ENCODE data around the gene JAK3.

DNA sequence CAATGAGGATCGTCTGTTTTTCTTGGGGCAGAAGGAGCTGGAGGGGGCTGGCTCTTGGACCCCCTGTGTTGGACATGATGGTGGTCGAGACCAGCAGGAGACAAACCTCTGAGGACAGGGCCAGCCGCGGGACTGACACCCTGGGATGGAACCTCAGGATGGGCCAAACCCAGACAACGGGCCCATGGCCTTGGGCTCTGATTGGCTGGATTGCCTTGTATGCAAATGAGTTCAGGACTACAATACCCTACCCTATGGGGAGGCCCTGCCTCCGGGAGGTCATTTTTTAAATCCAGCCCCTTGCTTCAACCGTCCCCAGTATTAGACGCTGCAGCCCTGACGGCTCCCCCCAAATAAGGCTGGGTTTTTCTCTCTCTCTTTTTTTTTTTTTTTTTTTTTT is 46.0 kb upstream of the JAK3 start:
- TF ChIP-seq, protein P1, sequence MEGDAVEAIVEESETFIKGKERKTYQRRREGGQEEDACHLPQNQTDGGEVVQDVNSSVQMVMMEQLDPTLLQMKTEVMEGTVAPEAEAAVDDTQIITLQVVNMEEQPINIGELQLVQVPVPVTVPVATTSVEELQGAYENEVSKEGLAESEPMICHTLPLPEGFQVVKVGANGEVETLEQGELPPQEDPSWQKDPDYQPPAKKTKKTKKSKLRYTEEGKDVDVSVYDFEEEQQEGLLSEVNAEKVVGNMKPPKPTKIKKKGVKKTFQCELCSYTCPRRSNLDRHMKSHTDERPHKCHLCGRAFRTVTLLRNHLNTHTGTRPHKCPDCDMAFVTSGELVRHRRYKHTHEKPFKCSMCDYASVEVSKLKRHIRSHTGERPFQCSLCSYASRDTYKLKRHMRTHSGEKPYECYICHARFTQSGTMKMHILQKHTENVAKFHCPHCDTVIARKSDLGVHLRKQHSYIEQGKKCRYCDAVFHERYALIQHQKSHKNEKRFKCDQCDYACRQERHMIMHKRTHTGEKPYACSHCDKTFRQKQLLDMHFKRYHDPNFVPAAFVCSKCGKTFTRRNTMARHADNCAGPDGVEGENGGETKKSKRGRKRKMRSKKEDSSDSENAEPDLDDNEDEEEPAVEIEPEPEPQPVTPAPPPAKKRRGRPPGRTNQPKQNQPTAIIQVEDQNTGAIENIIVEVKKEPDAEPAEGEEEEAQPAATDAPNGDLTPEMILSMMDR (IDR thresholded peaks at IDR 0.05; ENCODE audit: low read depth, low read length), result no peak
- no peak for TF ChIP-seq EZH2phosphoT487 (IDR thresholded peaks at IDR 0.05; ENCODE audit: low read depth)

Measured in OCI-LY3 (cell line).